Upper lobe of left lung (tissue), 4 donors: ENCODE data around the gene FAM98A.

Experiments
- CTCF ChIP-seq, 6 experiments: fragments of 450-650 bp in 4 of 6; fragments of 200-600 bp in 2 of 6; sonication (generic) in 2 of 6; IDR thresholded peaks; one replicate each; pipeline ENCODE4 v1.5.1; 2016 to 2019; ENCODE audit warnings: antibody characterized with exemption in 6 of 6
- EP300 ChIP-seq, 4 donors: sonication (generic); formaldehyde crosslinking; IDR thresholded peaks; one replicate each; pipeline ENCODE4 v1.5.1; 2017; ENCODE audit warnings: antibody characterized with exemption in 4 of 4, control low read depth in 2 of 4
- POLR2A ChIP-seq, 4 donors: fragments of 450-650 bp; IDR thresholded peaks; one replicate each; pipeline ENCODE4 v1.5.1; 2016 to 2017; ENCODE audit warnings: antibody characterized with exemption in 4 of 4, mild to moderate bottlenecking in 2 of 4
- POLR2AphosphoS5 ChIP-seq, 2 donors: sonication (generic); formaldehyde crosslinking; IDR thresholded peaks; one replicate each; pipeline ENCODE4 v1.5.1; 2017; ENCODE audit warnings: antibody characterized with exemption in 2 of 2

DNA sequence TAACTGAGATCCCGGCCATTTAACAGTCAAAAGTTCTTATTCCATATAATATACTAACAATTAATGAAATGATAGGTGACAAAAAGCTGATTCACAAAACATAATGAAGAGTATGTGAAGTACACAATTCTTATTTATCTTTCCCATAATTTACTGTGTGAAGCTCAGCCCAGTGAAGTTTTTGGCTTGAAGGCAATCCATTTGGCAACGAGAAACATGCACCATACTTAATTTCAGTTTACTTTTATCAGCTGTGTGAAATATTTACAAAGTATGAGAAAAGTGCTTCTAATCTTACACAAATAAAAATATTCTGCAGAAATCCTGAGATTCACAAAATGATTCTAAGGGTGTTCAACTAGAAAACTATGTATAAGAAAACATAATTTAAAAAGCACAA lies 12.3 kb downstream of the FAM98A start:
- TF ChIP-seq CTCF (IDR thresholded peaks at IDR 0.05): no peak
- no peak for TF ChIP-seq POLR2AphosphoS5 (IDR thresholded peaks at IDR 0.05)
- no peak for TF ChIP-seq POLR2A (IDR thresholded peaks at IDR 0.05)
- no peak for TF ChIP-seq EP300 (IDR thresholded peaks at IDR 0.05)
